Measurements from ENCODE around the gene NDUFAF5. TPM values are rescaled to one million over a fixed set of nuclear protein-coding genes. Genes with fewer than 3 reads are reported as not detected.

Gene NDUFAF5
- total RNA-seq, 1 experiment from 2014 or later, result 22.3 TPM

DNA sequence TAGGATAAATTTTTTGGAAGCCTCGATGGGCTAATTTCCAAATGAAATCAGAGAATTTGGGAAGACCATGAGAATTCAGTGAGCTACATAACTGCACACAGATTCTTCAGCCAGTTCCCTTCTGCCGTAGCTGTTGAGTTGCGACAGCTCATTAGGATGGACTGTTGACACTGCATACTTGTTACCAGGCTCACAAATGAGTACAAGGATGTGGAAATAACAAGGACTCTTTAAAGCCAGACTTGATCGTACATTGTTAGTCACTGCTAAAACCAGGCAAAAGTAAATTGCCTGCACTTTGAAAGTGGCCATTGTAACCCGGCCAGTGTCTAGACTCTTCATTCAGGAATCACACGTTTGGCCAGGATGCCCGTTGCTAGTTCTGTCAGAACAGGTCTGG, 37.0 kb downstream of the NDUFAF5 start:
- no TSS peak for BruUV-seq (replicated peaks)
- Histone ChIP-seq H3K36me3 (ENCODE audit: low read depth) (peaks cover 5% of the 10 kb centered on the region; the same call in 1 of the 2 replicates), H4K20me1 (ENCODE audit: insufficient read depth) (no peaks in the 10 kb centered on the region), H3K9me3 (ENCODE audit: insufficient read depth, low read depth) (no peaks in the 10 kb centered on the region), H2AFZ (no peak overlapping the region), H3F3A (ENCODE audit: insufficient read depth, low read depth) (peaks cover 7% of the 10 kb centered on the region; the same call in 1 of the 2 replicates), H3K27ac (no peak overlapping the region), H3K4me1 (replicated peaks; ENCODE audit: insufficient read depth) (0 out of 2 replicates have a peak, but pooled peaks cover 7% of the 10 kb centered on the region), H3K4me3 (no peak overlapping the region), H3K79me2 (ENCODE audit: low read depth) (no peaks in the 10 kb centered on the region), H3K27me3 (ENCODE audit: insufficient read depth, low read depth) (no peaks in the 10 kb centered on the region), H3K4me2 (no peak overlapping the region), H3K9me2 (ENCODE audit: insufficient read depth) (no peaks in the 10 kb centered on the region)
- TF ChIP-seq CTCF (conservative IDR thresholded peaks at IDR 0.05) (no peak), EZH2 (IDR thresholded peaks at IDR 0.05; ENCODE audit: low read depth) (no peak)
- intact Hi-C loops (cut with micrococcal nuclease; ENCODE audit: unreplicated experiment), result loop anchor here (10.0 kb wide), 1 partner anchor 123 kb away; no protein-coding TSS in a partner anchor
- DNase-seq, result no peak
- ChIA-PET CTCF (no interaction called here), POLR2A (ENCODE audit: unreplicated experiment) (no interaction called here)

DNA sequence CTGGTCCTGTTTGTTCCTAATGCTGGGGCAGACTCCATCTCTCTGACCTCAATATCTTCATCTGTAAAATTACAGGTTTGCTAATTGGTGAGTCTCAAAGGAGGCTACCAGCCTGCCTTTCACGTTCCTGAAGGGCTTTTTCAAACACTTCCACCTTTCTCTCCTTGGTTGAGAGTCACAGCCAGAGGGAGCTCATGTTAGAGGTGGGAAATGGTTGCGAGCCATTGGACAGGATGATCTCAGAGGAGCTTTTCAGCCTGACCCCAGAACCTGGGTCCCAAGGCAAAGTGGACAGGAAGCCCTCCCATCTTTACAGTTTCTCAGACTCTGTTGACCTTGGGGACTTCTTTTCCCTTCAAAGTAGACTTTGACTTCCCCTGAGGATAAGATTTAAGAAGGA, 37.6 kb downstream of the NDUFAF5 start:
- intact Hi-C loops (cut with micrococcal nuclease; ENCODE audit: unreplicated experiment), result loop anchor here (10.0 kb wide), 1 partner anchor 122 kb away; no protein-coding TSS in a partner anchor
- BruUV-seq (replicated peaks), result no TSS peak
- Histone ChIP-seq H3K36me3 (ENCODE audit: low read depth) (peaks cover 1% of the 10 kb centered on the region; the same call in 1 of the 2 replicates), H3K4me1 (replicated peaks; ENCODE audit: insufficient read depth) (0 out of 2 replicates have a peak, but pooled peaks cover 2% of the 10 kb centered on the region), H4K20me1 (ENCODE audit: insufficient read depth) (no peaks in the 10 kb centered on the region), H3K27ac (no peak overlapping the region), H3K9me2 (ENCODE audit: insufficient read depth) (no peaks in the 10 kb centered on the region), H3K4me3 (no peak overlapping the region), H3K4me2 (no peak overlapping the region), H3K9me3 (ENCODE audit: insufficient read depth, low read depth) (no peaks in the 10 kb centered on the region), H2AFZ (no peak overlapping the region), H3K27me3 (ENCODE audit: insufficient read depth, low read depth) (no peaks in the 10 kb centered on the region), H3F3A (ENCODE audit: insufficient read depth, low read depth) (peaks cover 7% of the 10 kb centered on the region; the same call in 1 of the 2 replicates), H3K79me2 (ENCODE audit: low read depth) (no peaks in the 10 kb centered on the region)
- no peak for DNase-seq
- POLR2A ChIA-PET (ENCODE audit: unreplicated experiment), result no interaction called here
- CTCF ChIA-PET, result no interaction called here
- TF ChIP-seq EZH2 (IDR thresholded peaks at IDR 0.05; ENCODE audit: low read depth), result no peak
- TF ChIP-seq CTCF (conservative IDR thresholded peaks at IDR 0.05), result no peak

DNA sequence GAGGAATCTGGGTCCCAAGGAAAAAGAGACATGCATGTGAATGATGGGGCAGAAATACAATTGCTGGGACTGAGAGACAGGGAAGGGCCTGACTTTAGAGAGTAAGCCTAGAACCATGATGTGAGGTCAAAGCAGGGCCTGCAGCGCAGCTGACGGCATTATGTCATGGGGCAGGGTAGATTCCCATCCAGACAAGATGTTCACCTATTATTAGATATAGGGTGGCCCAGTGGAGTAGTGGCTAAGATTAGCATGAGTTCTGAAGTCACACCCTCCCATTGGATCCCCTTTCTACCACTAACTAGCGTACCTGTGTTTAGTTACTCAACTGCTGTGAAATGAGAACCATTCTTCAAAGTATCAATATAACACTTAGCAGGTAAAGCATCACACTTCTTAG, 39.6 kb downstream of the NDUFAF5 start:
- Histone ChIP-seq H3K4me1 (replicated peaks; ENCODE audit: insufficient read depth) (no peaks in the 10 kb centered on the region), H3K4me3 (no peak overlapping the region), H3K79me2 (ENCODE audit: low read depth) (no peaks in the 10 kb centered on the region), H3K36me3 (ENCODE audit: low read depth) (no peaks in the 10 kb centered on the region), H3K4me2 (no peak overlapping the region), H4K20me1 (ENCODE audit: insufficient read depth) (no peaks in the 10 kb centered on the region), H3K27me3 (ENCODE audit: insufficient read depth, low read depth) (no peaks in the 10 kb centered on the region), H2AFZ (no peak overlapping the region), H3K9me3 (ENCODE audit: insufficient read depth, low read depth) (no peaks in the 10 kb centered on the region), H3F3A (ENCODE audit: insufficient read depth, low read depth) (peaks cover 6% of the 10 kb centered on the region; the same call in 1 of the 2 replicates), H3K9me2 (ENCODE audit: insufficient read depth) (no peaks in the 10 kb centered on the region), H3K27ac (no peak overlapping the region)
- TF ChIP-seq EZH2 (IDR thresholded peaks at IDR 0.05; ENCODE audit: low read depth) (no peak), CTCF (conservative IDR thresholded peaks at IDR 0.05) (no peak)
- ChIA-PET CTCF (no interaction called here), POLR2A (ENCODE audit: unreplicated experiment) (no interaction called here)
- no peak for DNase-seq
- intact Hi-C loops (cut with micrococcal nuclease; ENCODE audit: unreplicated experiment), result loop anchor here (10.0 kb wide), 1 partner anchor 120 kb away; no protein-coding TSS in a partner anchor
- BruUV-seq (replicated peaks), result no TSS peak

Measured in PC-9 (cell line).